Upper lobe of left lung (tissue), 6 donors: ENCODE results near the gene ROR2. TPM values are rescaled to one million over a fixed set of nuclear protein-coding genes. Genes with fewer than 3 reads are reported as not detected.

Experiments
- ATAC-seq, 2 donors: fragments of 200-7000 bp; cut with Tn5 transposase; one replicate each; pipeline ENCODE4 v1.9.1; 2022; ENCODE audit warnings: mild to moderate bottlenecking in 2 of 2, moderate library complexity in 2 of 2; ENCODE audit not compliant: low FRiP score in 2 of 2
- DNase-seq, 2 donors: peaks; one replicate each; pipeline ENCODE4 v3.0.0-alpha.2; 2019 to 2020
- H3K27ac ChIP-seq, 4 donors: fragments of 200-600 bp; sonication (generic); one replicate each; pipeline ENCODE4 v1.5.1; 2016 to 2019
- H3K27me3 ChIP-seq, 4 donors: fragments of 200-600 bp; sonication (generic); one replicate each; pipeline ENCODE4 v1.5.1; 2017 to 2019
- H3K36me3 ChIP-seq, 4 donors: fragments of 200-600 bp; sonication (generic); one replicate each; pipeline ENCODE4 v1.5.1; 2016 to 2019
- H3K4me1 ChIP-seq, 4 donors: fragments of 200-600 bp; sonication (generic); one replicate each; pipeline ENCODE4 v1.5.1; 2018 to 2019
- H3K4me3 ChIP-seq, 4 donors: fragments of 200-600 bp; sonication (generic); one replicate each; pipeline ENCODE4 v1.5.1; 2017 to 2019; ENCODE audit warnings: mild to moderate bottlenecking in 2 of 4, moderate library complexity in 1 of 4
- H3K9me3 ChIP-seq, 4 donors: fragments of 200-600 bp; sonication (generic); one replicate each; pipeline ENCODE4 v1.5.1; 2018 to 2019
- EP300 ChIP-seq, 4 donors: sonication (generic); formaldehyde crosslinking; IDR thresholded peaks; one replicate each; pipeline ENCODE4 v1.5.1; 2017; ENCODE audit warnings: antibody characterized with exemption in 4 of 4, control low read depth in 2 of 4
- POLR2A ChIP-seq, 4 donors: fragments of 450-650 bp; IDR thresholded peaks; one replicate each; pipeline ENCODE4 v1.5.1; 2016 to 2017; ENCODE audit warnings: antibody characterized with exemption in 4 of 4, mild to moderate bottlenecking in 2 of 4
- POLR2AphosphoS5 ChIP-seq, 2 donors: sonication (generic); formaldehyde crosslinking; IDR thresholded peaks; one replicate each; pipeline ENCODE4 v1.5.1; 2017; ENCODE audit warnings: antibody characterized with exemption in 2 of 2
- WGBS, 2 donors: methylation state at CpG; one replicate each; pipeline ENCODE4 v1.1.5; 2017 to 2018; 5-methylcytosine and 5-hydroxymethylcytosine counted together
- total RNA-seq, 6 donors: library from RNA; depleted of rRNA in 4 of 6; stranded (reverse); fragments of >200 nt in 4 of 6; gene quantifications; one replicate each; pipeline versions ENCODE4 v1.1.0 to v1.2.1, GENCODE V29; 2016 to 2021
- TF ChIP-seq, protein P1 (sequence below), 6 experiments: fragments of 450-650 bp in 4 of 6; fragments of 200-600 bp in 2 of 6; sonication (generic) in 2 of 6; IDR thresholded peaks; one replicate each; pipeline ENCODE4 v1.5.1; 2016 to 2019; ENCODE audit warnings: antibody characterized with exemption in 6 of 6
- donor health status: DM: no; HTN: no; CAD: no; lungs with moderate emphysema.
- donor health status: DM: no; HTN: yes; CAD: no; lungs with severe emphysema.

The ROR2 gene
- total RNA-seq, 6 donors from 2014 or later = 2.7 to 8.1 (median 3.4) TPM

- Histone ChIP-seq H3K27ac (peak overlapping the region in 1 of 4 donors; percentile 55), H3K36me3 (no peaks in the 10 kb centered on the region)
Measured at GRCh38 chr9:91825422-91825821, 124.6 kb downstream of the ROR2 start.

GRCh38 chr9:91824601-91825305, 125.3 kb downstream of the ROR2 start:
- 68 to 72% methylated on average over 12 to 18 of the region's 18 CpGs for WGBS, 2 donors
- ATAC-seq = peak in 1 of 2 donors; percentile 58

More at GRCh38 chr9:91825422-91825821, 124.6 kb downstream of the ROR2 start:
- TF ChIP-seq EP300 (IDR thresholded peaks at IDR 0.05) = no peak
- TF ChIP-seq, protein P1, sequence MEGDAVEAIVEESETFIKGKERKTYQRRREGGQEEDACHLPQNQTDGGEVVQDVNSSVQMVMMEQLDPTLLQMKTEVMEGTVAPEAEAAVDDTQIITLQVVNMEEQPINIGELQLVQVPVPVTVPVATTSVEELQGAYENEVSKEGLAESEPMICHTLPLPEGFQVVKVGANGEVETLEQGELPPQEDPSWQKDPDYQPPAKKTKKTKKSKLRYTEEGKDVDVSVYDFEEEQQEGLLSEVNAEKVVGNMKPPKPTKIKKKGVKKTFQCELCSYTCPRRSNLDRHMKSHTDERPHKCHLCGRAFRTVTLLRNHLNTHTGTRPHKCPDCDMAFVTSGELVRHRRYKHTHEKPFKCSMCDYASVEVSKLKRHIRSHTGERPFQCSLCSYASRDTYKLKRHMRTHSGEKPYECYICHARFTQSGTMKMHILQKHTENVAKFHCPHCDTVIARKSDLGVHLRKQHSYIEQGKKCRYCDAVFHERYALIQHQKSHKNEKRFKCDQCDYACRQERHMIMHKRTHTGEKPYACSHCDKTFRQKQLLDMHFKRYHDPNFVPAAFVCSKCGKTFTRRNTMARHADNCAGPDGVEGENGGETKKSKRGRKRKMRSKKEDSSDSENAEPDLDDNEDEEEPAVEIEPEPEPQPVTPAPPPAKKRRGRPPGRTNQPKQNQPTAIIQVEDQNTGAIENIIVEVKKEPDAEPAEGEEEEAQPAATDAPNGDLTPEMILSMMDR (IDR thresholded peaks at IDR 0.05) = no peak
- TF ChIP-seq POLR2A (IDR thresholded peaks at IDR 0.05) = no peak
- TF ChIP-seq POLR2AphosphoS5 (IDR thresholded peaks at IDR 0.05) = no peak
- no peak overlapping the region for H3K4me3 ChIP-seq
- H3K9me3 ChIP-seq = no peaks in the 10 kb centered on the region
- DNase-seq (no peak), ATAC-seq (peak in 1 of 2 donors; percentile 41)
- 46 to 57% methylated on average over 4 of the region's 4 CpGs for WGBS, 2 donors
- no peaks in the 10 kb centered on the region for H3K27me3 ChIP-seq
- no peaks in the 10 kb centered on the region for H3K4me1 ChIP-seq

GRCh38 chr9:91824151-91824550, 125.9 kb downstream of the ROR2 start:
- Histone ChIP-seq H3K36me3 (no peaks in the 10 kb centered on the region), H3K27ac (no peak overlapping the region), H3K4me3 (no peak overlapping the region), H3K9me3 (no peaks in the 10 kb centered on the region), H3K4me1 (no peaks in the 10 kb centered on the region), H3K27me3 (no peaks in the 10 kb centered on the region)
- ATAC-seq (no peak), DNase-seq (no peak)
- TF ChIP-seq POLR2AphosphoS5 (IDR thresholded peaks at IDR 0.05) = no peak
- no peak for TF ChIP-seq EP300 (IDR thresholded peaks at IDR 0.05)
- TF ChIP-seq POLR2A (IDR thresholded peaks at IDR 0.05) = no peak
- TF ChIP-seq, protein P1 (IDR thresholded peaks at IDR 0.05) = no peak
- WGBS, 2 donors = 69 to 70% methylated on average over 4 of the region's 4 CpGs

More at GRCh38 chr9:91824601-91825305, 125.3 kb downstream of the ROR2 start:
- no peak for DNase-seq
- Histone ChIP-seq H3K9me3 (no peaks in the 10 kb centered on the region), H3K27ac (peak overlapping the region in 2 of 4 donors; percentile 27 to 70), H3K4me3 (no peak overlapping the region), H3K27me3 (no peaks in the 10 kb centered on the region), H3K4me1 (no peaks in the 10 kb centered on the region), H3K36me3 (no peaks in the 10 kb centered on the region)
- TF ChIP-seq, protein P1 (IDR thresholded peaks at IDR 0.05) = no peak
- TF ChIP-seq POLR2AphosphoS5 (IDR thresholded peaks at IDR 0.05) (peak; percentile 8 to 19), EP300 (IDR thresholded peaks at IDR 0.05) (no peak), POLR2A (IDR thresholded peaks at IDR 0.05) (no peak)

GRCh38 chr9:91820949-91821880, 128.8 kb downstream of the ROR2 start:
- H3K27me3 ChIP-seq = no peaks in the 10 kb centered on the region
- no peak overlapping the region for H3K4me3 ChIP-seq
- H3K27ac ChIP-seq = no peak overlapping the region
- ATAC-seq (no peak), DNase-seq (no peak)
- TF ChIP-seq EP300 (IDR thresholded peaks at IDR 0.05) = no peak
- TF ChIP-seq POLR2A (IDR thresholded peaks at IDR 0.05) = no peak
- TF ChIP-seq POLR2AphosphoS5 (IDR thresholded peaks at IDR 0.05) = no peak
- no peaks in the 10 kb centered on the region for H3K9me3 ChIP-seq
- 77 to 83% methylated on average over 11 of the region's 11 CpGs for WGBS, 2 donors
- H3K4me1 ChIP-seq = peaks cover 0 to 10% (median 3%) of the 10 kb centered on the region in 4 donors
- H3K36me3 ChIP-seq = no peaks in the 10 kb centered on the region
